Measurements from ENCODE around the gene MAP3K8.

DNA sequence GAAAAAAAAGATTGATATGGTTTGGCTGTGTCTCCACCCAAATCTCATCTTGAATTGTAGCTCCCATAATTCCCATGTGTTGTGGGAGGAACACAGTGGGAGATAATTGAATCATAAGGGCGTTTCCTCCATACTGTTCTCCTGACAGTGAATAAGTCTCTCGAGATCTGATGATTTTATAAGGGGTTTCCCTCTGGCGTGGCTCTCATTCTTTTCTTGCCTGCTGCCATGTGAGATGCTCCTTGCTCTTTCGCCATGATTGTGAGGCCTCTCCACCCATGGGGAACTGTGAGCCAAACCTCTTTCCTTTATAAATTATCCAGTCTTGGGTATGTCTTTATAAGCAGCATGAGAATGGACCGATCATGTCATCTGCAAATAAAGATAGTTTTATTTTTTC is 29.4 kb upstream of the MAP3K8 start:
- TF ChIP-seq, protein P1, sequence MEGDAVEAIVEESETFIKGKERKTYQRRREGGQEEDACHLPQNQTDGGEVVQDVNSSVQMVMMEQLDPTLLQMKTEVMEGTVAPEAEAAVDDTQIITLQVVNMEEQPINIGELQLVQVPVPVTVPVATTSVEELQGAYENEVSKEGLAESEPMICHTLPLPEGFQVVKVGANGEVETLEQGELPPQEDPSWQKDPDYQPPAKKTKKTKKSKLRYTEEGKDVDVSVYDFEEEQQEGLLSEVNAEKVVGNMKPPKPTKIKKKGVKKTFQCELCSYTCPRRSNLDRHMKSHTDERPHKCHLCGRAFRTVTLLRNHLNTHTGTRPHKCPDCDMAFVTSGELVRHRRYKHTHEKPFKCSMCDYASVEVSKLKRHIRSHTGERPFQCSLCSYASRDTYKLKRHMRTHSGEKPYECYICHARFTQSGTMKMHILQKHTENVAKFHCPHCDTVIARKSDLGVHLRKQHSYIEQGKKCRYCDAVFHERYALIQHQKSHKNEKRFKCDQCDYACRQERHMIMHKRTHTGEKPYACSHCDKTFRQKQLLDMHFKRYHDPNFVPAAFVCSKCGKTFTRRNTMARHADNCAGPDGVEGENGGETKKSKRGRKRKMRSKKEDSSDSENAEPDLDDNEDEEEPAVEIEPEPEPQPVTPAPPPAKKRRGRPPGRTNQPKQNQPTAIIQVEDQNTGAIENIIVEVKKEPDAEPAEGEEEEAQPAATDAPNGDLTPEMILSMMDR (IDR thresholded peaks at IDR 0.05; ENCODE audit: poor library complexity, severe bottlenecking), result no peak
- TF ChIP-seq EZH2 (IDR thresholded peaks at IDR 0.05; ENCODE audit: borderline replicate concordance, insufficient read depth, low read length, poor library complexity, severe bottlenecking) (no peak), MXI1 (conservative IDR thresholded peaks at IDR 0.05; ENCODE audit: poor library complexity, severe bottlenecking) (no peak), EP300 (conservative IDR thresholded peaks at IDR 0.05; ENCODE audit: poor library complexity, severe bottlenecking) (no peak), POLR2AphosphoS5 (IDR thresholded peaks at IDR 0.05) (no peak), TAF1 (IDR thresholded peaks at IDR 0.05; ENCODE audit: low read depth) (no peak), RAD21 (conservative IDR thresholded peaks at IDR 0.05) (no peak), SMC3 (conservative IDR thresholded peaks at IDR 0.05; ENCODE audit: poor library complexity) (no peak)
- TF ChIP-seq, protein P2, sequence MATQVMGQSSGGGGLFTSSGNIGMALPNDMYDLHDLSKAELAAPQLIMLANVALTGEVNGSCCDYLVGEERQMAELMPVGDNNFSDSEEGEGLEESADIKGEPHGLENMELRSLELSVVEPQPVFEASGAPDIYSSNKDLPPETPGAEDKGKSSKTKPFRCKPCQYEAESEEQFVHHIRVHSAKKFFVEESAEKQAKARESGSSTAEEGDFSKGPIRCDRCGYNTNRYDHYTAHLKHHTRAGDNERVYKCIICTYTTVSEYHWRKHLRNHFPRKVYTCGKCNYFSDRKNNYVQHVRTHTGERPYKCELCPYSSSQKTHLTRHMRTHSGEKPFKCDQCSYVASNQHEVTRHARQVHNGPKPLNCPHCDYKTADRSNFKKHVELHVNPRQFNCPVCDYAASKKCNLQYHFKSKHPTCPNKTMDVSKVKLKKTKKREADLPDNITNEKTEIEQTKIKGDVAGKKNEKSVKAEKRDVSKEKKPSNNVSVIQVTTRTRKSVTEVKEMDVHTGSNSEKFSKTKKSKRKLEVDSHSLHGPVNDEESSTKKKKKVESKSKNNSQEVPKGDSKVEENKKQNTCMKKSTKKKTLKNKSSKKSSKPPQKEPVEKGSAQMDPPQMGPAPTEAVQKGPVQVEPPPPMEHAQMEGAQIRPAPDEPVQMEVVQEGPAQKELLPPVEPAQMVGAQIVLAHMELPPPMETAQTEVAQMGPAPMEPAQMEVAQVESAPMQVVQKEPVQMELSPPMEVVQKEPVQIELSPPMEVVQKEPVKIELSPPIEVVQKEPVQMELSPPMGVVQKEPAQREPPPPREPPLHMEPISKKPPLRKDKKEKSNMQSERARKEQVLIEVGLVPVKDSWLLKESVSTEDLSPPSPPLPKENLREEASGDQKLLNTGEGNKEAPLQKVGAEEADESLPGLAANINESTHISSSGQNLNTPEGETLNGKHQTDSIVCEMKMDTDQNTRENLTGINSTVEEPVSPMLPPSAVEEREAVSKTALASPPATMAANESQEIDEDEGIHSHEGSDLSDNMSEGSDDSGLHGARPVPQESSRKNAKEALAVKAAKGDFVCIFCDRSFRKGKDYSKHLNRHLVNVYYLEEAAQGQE (IDR thresholded peaks at IDR 0.05; ENCODE audit: borderline replicate concordance), result no peak
